NCI-H2196 treated with DMSO at 0.1 percent for 48 hours (cell line): ENCODE results near the gene JAKMIP2.
A peak's percentile ranks its signal among the peaks of the same experiment; 100 is the strongest.
"Not testable (repeated sequence)": the region's sequence is repeated elsewhere in the genome, so short reads cannot be mapped to it uniquely, and the experiment has no call there.

ENCODE experiments used
- DNase-seq: peaks from one replicate; lab custom pipeline; 2025; ENCODE audit not compliant: unreplicated experiment; lab: John Stamatoyannopoulos, UW

Gene JAKMIP2

GRCh38 chr5:147666419-147666818, 116.1 kb downstream of the JAKMIP2 start:
- DNase-seq = no peak

- no peak for DNase-seq
Observed at GRCh38 chr5:147661541-147661940, 121.0 kb downstream of the JAKMIP2 start.

GRCh38 chr5:147659166-147659929, 123.2 kb downstream of the JAKMIP2 start:
- DNase-seq = no peak

- DNase-seq = no peak
Observed at GRCh38 chr5:147658293-147658932, 124.1 kb downstream of the JAKMIP2 start.

GRCh38 chr5:147648597-147648996, 133.9 kb downstream of the JAKMIP2 start:
- DNase-seq = no peak

- no peak for DNase-seq
Observed at GRCh38 chr5:147645197-147645596, 137.3 kb downstream of the JAKMIP2 start.

- DNase-seq = no peak
Observed at GRCh38 chr5:147644460-147644859, 138.1 kb downstream of the JAKMIP2 start.

- no peak for DNase-seq
Observed at GRCh38 chr5:147643142-147643541, 139.4 kb downstream of the JAKMIP2 start.

GRCh38 chr5:147642666-147643065, 139.9 kb downstream of the JAKMIP2 start:
- no peak for DNase-seq

- DNase-seq = no peak
Observed at GRCh38 chr5:147639321-147639720, 143.2 kb downstream of the JAKMIP2 start.

GRCh38 chr5:147636729-147636984, 145.9 kb downstream of the JAKMIP2 start:
- DNase-seq = no peak

- no peak for DNase-seq
Observed at GRCh38 chr5:147635882-147636728, 146.4 kb downstream of the JAKMIP2 start.

- not testable (repeated sequence) for DNase-seq
Observed at GRCh38 chr5:147635439-147635838, 147.1 kb downstream of the JAKMIP2 start.

- DNase-seq = no peak
Observed at GRCh38 chr5:147633173-147633572, 149.4 kb downstream of the JAKMIP2 start.

GRCh38 chr5:147631428-147632003, 151.0 kb downstream of the JAKMIP2 start:
- no peak for DNase-seq

GRCh38 chr5:147629196-147629595, 153.3 kb downstream of the JAKMIP2 start:
- no peak for DNase-seq

GRCh38 chr5:147628058-147628895, 154.3 kb downstream of the JAKMIP2 start:
- peak; percentile 34 for DNase-seq

- DNase-seq = no peak
Observed at GRCh38 chr5:147626464-147626863, 156.1 kb downstream of the JAKMIP2 start.

GRCh38 chr5:147621016-147621415, 161.5 kb downstream of the JAKMIP2 start:
- DNase-seq = no peak

- no peak for DNase-seq
Observed at GRCh38 chr5:147619281-147619878, 163.1 kb downstream of the JAKMIP2 start.
